GM23248 (cell line): ENCODE measurements around the gene ZSWIM6.

Source experiments
- EZH2 ChIP-seq: fragments of 200-600 bp; sonication (generic); IDR thresholded peaks from 2 replicates; pipeline ENCODE4 v1.6.1; 2018; ENCODE audit warnings: antibody characterized with exemption, mild to moderate bottlenecking; ENCODE audit not compliant: insufficient read depth, poor library complexity, severe bottlenecking
- EZH2phosphoT487 ChIP-seq: fragments of 200-600 bp; sonication (generic); IDR thresholded peaks from 2 replicates; pipeline ENCODE4 v1.6.1; 2018; ENCODE audit warnings: antibody characterized with exemption, moderate library complexity, mild to moderate bottlenecking, low read depth; ENCODE audit not compliant: insufficient read depth

GRCh38 chr5:61582887-61583286, 250.8 kb downstream of the ZSWIM6 start:
- TF ChIP-seq EZH2 (no peak), EZH2phosphoT487 (no peak)
